Stimulated activated CD8-positive, alpha-beta memory T cell treated with anti-CD3 and anti-CD28 coated beads, Interleukin-2, amount 100 ng/mL, for 48 hours (primary cell): ENCODE measurements around the gene TMEM178A.
"Not testable (repeated sequence)": the region's sequence is repeated elsewhere in the genome, so short reads cannot be mapped to it uniquely, and the experiment has no call there.

Experiments
- DNase-seq, 2 donors: peaks; one replicate each; pipeline ENCODE4 v3.0.0-alpha.2; 2020; ENCODE audit warnings: low read depth in 2 of 2

The TMEM178A gene

DNA sequence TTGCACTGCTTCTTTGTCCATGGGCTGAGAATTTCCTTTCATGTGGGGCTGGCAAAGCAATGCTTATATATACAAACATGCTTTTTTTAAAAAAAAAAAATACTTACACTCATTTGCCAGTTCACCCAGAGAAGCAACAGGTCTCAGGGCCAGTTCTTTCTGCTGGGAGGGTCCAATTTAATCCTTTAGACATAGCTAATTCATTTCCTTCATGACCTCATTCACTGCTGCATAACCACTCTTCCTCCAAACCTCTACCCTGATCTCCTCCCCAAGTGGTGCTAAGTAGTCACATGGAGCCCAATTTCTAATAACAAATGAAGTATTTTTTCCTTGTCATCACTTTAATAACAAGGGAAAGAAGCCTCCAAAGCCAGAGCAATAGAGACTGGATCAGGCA lies 17.1 kb upstream of the TMEM178A start:
- DNase-seq, result no peak

DNA sequence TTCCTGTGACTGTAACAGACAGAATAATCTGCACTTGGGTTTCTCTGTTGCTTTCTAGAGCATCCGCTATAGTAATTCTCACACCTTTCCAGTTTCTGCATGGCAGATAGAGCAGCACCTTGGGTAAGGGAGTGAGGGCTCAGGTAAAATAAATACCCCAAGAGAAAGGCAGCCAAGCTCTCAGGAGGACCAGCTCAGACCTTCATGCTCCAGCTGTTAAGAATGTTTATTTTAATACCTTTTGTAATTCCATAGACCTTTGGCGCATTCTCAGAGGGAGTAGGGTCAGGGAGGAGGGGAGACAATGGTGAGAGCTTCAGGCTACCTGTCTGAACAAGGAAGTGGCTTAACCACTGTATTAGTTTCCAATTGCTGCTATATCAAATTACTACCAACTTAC lies 16.2 kb upstream of the TMEM178A start:
- no peak for DNase-seq

- no peak for DNase-seq
These were observed 15.2 kb upstream of the TMEM178A start for GRCh38 chr2:39650468-39650867.

GRCh38 chr2:39656215-39656614 lies 9.5 kb upstream of the TMEM178A start:
- DNase-seq, result not testable (repeated sequence)

- DNase-seq, result no peak
These were observed 8.3 kb upstream of the TMEM178A start for GRCh38 chr2:39657287-39657937.

GRCh38 chr2:39658371-39658770 lies 7.3 kb upstream of the TMEM178A start:
- DNase-seq, result no peak

GRCh38 chr2:39659765-39660611 lies 5.7 kb upstream of the TMEM178A start:
- no peak for DNase-seq

- no peak for DNase-seq
These were observed 5.0 kb upstream of the TMEM178A start for GRCh38 chr2:39660612-39661236.

DNA sequence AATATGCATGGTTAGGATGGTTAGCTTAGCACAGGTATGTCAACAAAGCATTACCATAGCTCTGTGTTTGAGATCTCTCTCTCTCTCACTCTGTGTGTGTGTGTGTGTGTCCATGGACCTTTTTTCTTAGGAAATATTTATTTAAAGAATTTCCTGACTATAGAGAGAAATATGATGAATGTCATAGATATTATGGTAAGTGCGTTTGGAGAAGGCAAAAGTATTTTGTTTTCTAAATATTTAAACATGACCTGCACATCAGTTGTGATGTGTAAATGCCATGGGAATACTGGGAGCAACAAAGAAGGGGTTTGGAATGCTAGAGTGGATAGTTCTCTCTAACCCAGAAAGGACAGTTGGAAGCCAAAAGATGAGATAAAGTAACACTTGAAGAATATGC lies 3.9 kb upstream of the TMEM178A start:
- DNase-seq, result no peak

- no peak for DNase-seq
These were observed 2.4 kb upstream of the TMEM178A start for GRCh38 chr2:39663187-39663930.

GRCh38 chr2:39664232-39664887 lies 1.4 kb upstream of the TMEM178A start:
- DNase-seq, result no peak

DNA sequence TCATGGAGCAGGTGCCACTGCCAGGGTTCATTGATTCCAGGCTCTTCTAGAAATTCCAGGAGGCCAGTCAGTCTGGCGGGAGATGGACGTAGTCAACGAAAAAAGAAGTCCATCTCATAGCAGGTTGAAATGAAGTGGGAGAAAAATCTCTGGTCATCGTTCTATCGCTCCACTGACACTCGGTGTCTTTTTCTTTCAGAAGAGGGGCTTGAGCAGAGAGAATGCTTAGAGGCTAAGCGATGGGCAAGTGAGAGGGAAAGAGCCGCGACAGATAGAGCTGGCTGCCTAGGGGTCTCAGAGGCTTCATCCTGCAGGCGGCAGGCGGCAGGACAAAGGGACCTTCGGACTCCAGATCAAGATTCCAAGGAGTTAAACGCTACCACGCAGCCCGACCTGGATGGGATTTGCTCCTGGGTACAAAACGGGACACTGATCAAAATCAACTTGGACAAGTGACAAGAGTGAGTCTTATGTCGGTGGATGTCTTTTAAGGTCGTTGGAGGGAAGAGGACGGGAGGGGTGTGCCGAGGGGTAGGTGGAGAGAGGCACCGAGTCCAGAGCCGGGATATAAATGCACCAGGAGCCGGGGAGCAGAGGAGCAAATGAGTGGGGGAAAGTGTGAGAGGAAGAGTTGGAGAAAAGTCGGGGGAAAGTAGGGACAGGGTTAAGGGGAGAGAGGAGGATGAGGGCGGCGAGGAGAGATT lies 677 bp upstream of the TMEM178A start:
- DNase-seq, result no peak

DNA sequence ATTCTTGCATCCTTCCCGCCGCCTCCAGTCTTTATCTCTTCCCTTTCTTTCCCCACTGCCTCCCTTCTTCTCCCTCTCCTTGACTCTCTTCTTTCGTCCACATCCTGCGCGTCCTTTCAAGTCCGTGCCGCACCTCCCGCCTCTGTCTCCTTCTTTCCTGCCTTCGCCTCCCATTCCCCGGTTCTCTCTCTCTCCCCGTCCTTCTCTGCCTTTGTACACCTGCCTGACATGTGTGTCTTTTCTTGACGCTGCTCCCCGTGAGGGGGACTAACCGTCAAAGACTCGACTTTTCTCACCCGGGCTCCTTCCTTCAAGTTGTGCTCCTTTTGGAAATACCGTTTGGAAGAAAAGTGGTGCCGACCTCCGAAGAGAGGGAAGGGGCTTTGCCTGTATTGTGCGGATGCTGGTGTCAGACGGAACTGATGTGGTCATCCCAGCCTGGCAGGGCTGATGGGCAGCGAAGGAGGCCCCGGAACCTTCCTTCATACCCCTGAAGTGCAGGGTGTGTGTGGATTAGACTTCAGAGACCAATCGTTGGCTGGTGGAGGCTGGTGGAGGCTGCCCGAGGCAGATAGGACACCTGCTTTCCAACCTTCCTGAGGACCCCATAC lies 879 bp downstream of the TMEM178A start:
- no peak for DNase-seq

GRCh38 chr2:39667104-39667885 lies 1.6 kb downstream of the TMEM178A start:
- no peak for DNase-seq

DNA sequence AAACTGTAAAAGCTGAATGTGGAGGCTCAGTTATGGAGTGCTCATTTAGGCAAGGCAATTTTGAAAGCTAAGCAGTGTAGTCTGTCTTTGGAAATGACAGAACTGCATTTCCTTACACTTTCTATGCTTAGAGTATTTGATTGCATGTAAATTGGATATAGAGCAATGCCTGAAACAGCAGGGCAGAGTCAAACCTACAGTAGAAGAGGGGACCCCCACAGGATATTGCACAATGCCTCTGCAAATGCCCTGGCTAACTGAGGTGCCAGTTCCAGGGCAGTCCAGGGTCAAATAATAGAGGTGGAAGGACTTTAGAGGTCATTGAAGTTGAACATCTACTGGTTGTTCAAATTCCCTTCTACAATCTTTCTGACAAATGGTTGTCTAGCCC lies 2.2 kb downstream of the TMEM178A start:
- no peak for DNase-seq

DNA sequence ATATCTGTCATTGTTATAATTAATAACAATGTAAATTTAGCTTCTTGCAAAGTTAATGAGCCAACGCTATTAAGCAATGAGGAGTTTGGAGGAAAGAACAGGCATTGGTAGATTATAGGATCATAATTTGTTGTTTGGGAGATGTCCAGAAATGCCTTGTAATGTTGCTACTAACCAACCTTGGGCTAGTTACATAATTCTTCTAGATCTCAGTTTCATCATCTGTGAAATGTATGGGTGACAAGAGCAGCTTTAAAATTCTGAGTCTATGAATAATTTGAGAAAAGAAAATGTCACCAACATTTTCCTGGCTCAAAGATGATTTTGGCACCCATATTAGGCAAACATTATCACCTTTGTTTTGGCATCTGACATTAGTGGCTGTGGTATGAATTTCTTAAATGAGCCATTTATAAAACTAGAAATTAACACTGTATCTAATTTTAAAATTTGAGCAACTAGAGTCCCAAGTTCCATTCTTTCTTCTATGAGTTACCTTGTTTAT lies 2.9 kb downstream of the TMEM178A start:
- DNase-seq, result no peak

DNA sequence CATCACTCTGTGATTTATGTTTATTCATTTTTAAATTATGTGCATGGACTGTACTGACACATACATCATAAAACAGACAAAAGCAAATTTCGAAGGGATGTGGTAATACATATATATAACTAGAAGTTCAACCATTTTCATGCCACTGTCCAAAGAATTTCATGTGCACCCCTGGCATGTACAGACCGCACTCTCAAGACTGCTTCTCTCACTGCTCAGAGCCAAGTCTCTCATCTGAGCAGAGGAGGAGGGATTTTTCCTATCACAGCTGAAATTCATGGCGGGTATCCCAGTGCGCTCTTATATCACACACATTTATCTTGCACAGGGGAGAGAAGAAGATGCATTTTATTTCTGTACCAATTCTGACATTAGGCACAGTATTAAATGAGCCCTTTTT lies 5.9 kb downstream of the TMEM178A start:
- DNase-seq, result no peak

DNA sequence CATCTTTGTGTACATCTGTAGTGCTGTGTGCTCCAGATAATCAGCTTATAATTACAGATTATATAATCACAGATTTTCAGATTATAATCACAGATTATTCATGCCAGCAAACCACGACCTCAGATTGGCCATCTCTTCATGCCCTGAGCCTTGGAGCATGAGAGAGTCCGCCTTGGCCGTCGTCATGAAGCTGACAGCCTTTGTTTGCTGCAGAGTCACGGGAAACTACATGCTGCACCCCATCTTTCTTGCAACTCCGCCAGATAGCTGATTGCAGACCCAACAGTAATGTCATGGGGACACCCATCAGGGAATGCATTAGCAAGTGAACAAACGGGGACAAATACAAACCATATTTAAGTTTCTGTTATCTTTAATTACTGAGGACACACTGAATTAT lies 7.3 kb downstream of the TMEM178A start:
- no peak for DNase-seq

- DNase-seq, result no peak
These were observed 10.6 kb downstream of the TMEM178A start for GRCh38 chr2:39676342-39676741.

GRCh38 chr2:39678170-39678569 lies 12.5 kb downstream of the TMEM178A start:
- no peak for DNase-seq
